Lung (tissue), 12 donors: ENCODE results near the gene COL4A2. TPM values are rescaled to one million over a fixed set of nuclear protein-coding genes. Genes with fewer than 3 reads are reported as not detected.

Experiments
- ATAC-seq: fragments of 200-7000 bp; cut with Tn5 transposase; one replicate; pipeline ENCODE4 v1.9.1; 2020; ENCODE audit warnings: moderate number of reproducible peaks; ENCODE audit not compliant: insufficient read depth, low FRiP score
- DNase-seq, 3 donors: peaks; one replicate each; pipeline ENCODE4 v3.0.0-alpha.2; 2013 to 2017
- H3K27ac ChIP-seq, 2 donors: one replicate each; pipeline ENCODE4 v1.5.1; 2013; ENCODE audit warnings: mild to moderate bottlenecking in 2 of 2, moderate library complexity in 2 of 2, control low read depth in 1 of 2, inconsistent platforms in 1 of 2, low read depth in 1 of 2, low read length in 1 of 2
- H3K27me3 ChIP-seq, 3 donors: one replicate each; pipeline ENCODE4 v1.5.1; 2013; ENCODE audit warnings: low read length in 2 of 3; ENCODE audit not compliant: control insufficient read depth in 3 of 3, insufficient read depth in 3 of 3
- H3K36me3 ChIP-seq, 4 donors: one replicate each; pipeline ENCODE4 v1.5.1; 2013; ENCODE audit warnings: low read length in 4 of 4, mild to moderate bottlenecking in 1 of 4, moderate library complexity in 1 of 4; ENCODE audit not compliant: control insufficient read depth in 4 of 4, insufficient read depth in 4 of 4
- H3K4me1 ChIP-seq, 5 donors: one replicate each; pipeline ENCODE4 v1.5.1; 2013; ENCODE audit warnings: low read length in 5 of 5, mild to moderate bottlenecking in 2 of 5, moderate library complexity in 1 of 5; ENCODE audit not compliant: control insufficient read depth in 5 of 5, insufficient read depth in 5 of 5
- H3K4me3 ChIP-seq: one replicate; pipeline ENCODE4 v1.5.1; 2013; ENCODE audit warnings: mild to moderate bottlenecking, control low read depth, moderate library complexity
- H3K9ac ChIP-seq, 2 donors: one replicate each; pipeline ENCODE4 v1.5.1; 2013; ENCODE audit warnings: low read length in 2 of 2, control low read depth in 1 of 2; ENCODE audit not compliant: insufficient read depth in 1 of 2
- H3K9me3 ChIP-seq, 4 donors: one replicate each; pipeline ENCODE4 v1.5.1; 2013; ENCODE audit warnings: low read length in 3 of 4, mild to moderate bottlenecking in 1 of 4, moderate library complexity in 1 of 4; ENCODE audit not compliant: control insufficient read depth in 4 of 4, insufficient read depth in 3 of 4
- CTCF ChIP-seq: IDR thresholded peaks from 2 replicates; pipeline ENCODE4 v1.5.1; 2012; ENCODE audit warnings: mild to moderate bottlenecking; ENCODE audit errors: control extremely low read depth, extremely low read depth
- WGBS, 2 donors: extraction: QIAGEN DNeasy Blood & Tissue Kit; methylation state at CpG; one replicate each; pipeline ENCODE4 v1.1.7; 2013; 5-methylcytosine and 5-hydroxymethylcytosine counted together
- polyA plus RNA-seq, 2 donors: library from polyadenylated mRNA; stranded (reverse); fragments of 200-250 nt; gene quantifications; one replicate each; pipeline ENCODE4 v1.2.1, GENCODE V29; 2013
- total RNA-seq, 2 donors: library from RNA; depleted of rRNA in 1 of 2; stranded (reverse); fragments of >200 nt in 1 of 2; gene quantifications; one replicate each; pipeline ENCODE4 v1.2.1, GENCODE V29; 2014 to 2021
- donor health status: control.
- donor health status: control.
- donor health status: Bipolar disorder and iron deficiency.
- donor health status: healthy.
- donor health status: DM: yes; HTN: yes; CAD: no.

Gene COL4A2
- total and polyA plus RNA-seq, 4 donors = 169 to 627 (median 339) TPM

DNA sequence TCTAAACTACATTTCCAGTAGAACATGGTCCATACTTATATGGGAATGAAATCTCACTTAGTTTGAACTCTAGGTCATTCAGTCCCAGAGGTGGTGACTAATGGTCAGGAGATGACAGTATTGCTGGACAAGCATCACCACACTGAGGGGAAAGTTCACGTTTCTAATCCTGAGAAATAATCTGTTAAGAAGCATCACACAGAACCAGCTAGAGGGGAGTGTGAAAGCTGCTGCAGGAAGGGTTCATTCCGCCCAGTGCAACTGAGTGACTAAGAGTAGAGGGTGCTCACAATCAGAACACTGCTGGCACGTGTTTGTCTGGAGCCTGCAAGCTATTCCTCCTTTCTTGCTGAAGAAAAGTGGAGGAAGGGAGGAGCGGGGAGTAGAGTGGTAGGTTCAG is 2.8 kb upstream of the COL4A2 start:
- DNase-seq = no peak
- no peak for ATAC-seq
- Histone ChIP-seq H3K27ac (peak overlapping the region in 1 of 2 donors; percentile 62), H3K4me3 (no peak overlapping the region), H3K9ac (peak overlapping the region in 1 of 2 donors; percentile 63), H3K9me3 (no peaks in the 10 kb centered on the region), H3K4me1 (peaks cover 20 to 52% (median 29%) of the 10 kb centered on the region in 5 donors), H3K27me3 (no peaks in the 10 kb centered on the region), H3K36me3 (peaks cover 0 to 4% (median 1%) of the 10 kb centered on the region in 4 donors)
- WGBS, 2 donors = 56 to 60% methylated on average over 4 of the region's 4 CpGs
- no peak for TF ChIP-seq CTCF

DNA sequence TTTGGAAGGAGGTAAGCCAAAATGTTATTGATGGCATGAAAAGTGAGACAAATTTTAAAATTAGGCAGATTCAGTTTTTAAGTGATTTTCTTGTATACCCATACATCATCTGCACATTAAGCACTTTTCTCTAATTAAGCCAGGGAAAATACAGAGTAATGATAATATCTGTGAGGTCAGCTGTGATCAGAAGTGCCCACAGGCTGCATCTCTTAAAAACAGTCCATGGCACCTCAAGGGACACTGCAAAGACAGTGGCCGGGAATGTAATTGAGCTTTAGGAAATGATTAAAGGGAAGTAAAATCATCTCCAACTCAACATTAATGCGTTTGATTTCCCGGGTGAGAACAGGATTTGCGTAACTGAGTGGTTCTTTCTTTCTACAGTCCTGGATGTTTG is 2.1 kb upstream of the COL4A2 start:
- DNase-seq (no peak), ATAC-seq (no peak)
- H3K4me1 ChIP-seq = peaks cover 17 to 51% (median 28%) of the 10 kb centered on the region in 5 donors
- peaks cover 0 to 9% (median 1%) of the 10 kb centered on the region in 4 donors for H3K36me3 ChIP-seq
- H3K4me3 ChIP-seq = peak overlapping the region; percentile 37
- WGBS, 2 donors = 28 to 41% methylated on average over 4 of the region's 4 CpGs
- no peaks in the 10 kb centered on the region for H3K9me3 ChIP-seq
- no peaks in the 10 kb centered on the region for H3K27me3 ChIP-seq
- no peak for TF ChIP-seq CTCF
- H3K27ac ChIP-seq = peak overlapping the region; percentile 27 to 97
- peak overlapping the region in 1 of 2 donors; percentile 75 for H3K9ac ChIP-seq

DNA sequence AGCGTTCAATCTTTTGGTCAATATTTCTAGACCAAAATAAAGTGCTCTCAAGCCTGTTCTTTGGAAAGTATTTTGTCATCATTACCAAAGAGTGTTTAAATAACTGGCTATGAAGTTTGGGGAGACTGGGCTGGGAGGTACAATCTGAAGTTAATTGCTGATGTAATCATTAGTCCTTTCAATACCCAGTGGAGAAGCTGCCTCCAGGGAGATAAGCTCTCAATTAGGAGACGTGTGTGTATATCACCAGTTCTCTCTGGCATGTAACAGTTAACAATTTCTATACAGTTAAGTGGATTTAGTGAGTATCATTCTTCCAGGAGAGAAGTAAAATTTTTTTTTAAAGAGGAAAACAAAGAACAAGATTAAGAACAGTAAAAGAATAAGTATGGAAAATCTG is 1.5 kb upstream of the COL4A2 start:
- peaks cover 0 to 9% (median 1%) of the 10 kb centered on the region in 4 donors for H3K36me3 ChIP-seq
- no peaks in the 10 kb centered on the region for H3K9me3 ChIP-seq
- 23 to 34% methylated on average over 2 of the region's 2 CpGs for WGBS, 2 donors
- peak overlapping the region in 1 of 2 donors; percentile 97 for H3K27ac ChIP-seq
- peak overlapping the region in 1 of 2 donors; percentile 75 for H3K9ac ChIP-seq
- peak overlapping the region; percentile 50 for H3K4me3 ChIP-seq
- DNase-seq (peak in 1 of 3 donors; percentile 44), ATAC-seq (no peak)
- no peak for TF ChIP-seq CTCF
- no peaks in the 10 kb centered on the region for H3K27me3 ChIP-seq
- peaks cover 17 to 49% (median 28%) of the 10 kb centered on the region in 5 donors for H3K4me1 ChIP-seq

GRCh38 chr13:110305949-110306339 is 1.1 kb upstream of the COL4A2 start:
- no peak for TF ChIP-seq CTCF
- H3K9ac ChIP-seq = peak overlapping the region in 1 of 2 donors; percentile 75
- WGBS, 2 donors = 1 to 4% methylated on average over 6 of the region's 6 CpGs
- DNase-seq (peak in 2 of 3 donors; percentile 69 to 71), ATAC-seq (no peak)
- peak overlapping the region; percentile 76 for H3K4me3 ChIP-seq
- peaks cover 0 to 9% (median 2%) of the 10 kb centered on the region in 4 donors for H3K36me3 ChIP-seq
- H3K4me1 ChIP-seq = peaks cover 18 to 47% (median 28%) of the 10 kb centered on the region in 5 donors
- H3K9me3 ChIP-seq = no peaks in the 10 kb centered on the region
- peak overlapping the region; percentile 94 to 97 for H3K27ac ChIP-seq
- H3K27me3 ChIP-seq = no peaks in the 10 kb centered on the region
